ENCODE results near the gene SLC25A13. TPM values are rescaled to one million over a fixed set of nuclear protein-coding genes. Genes with fewer than 3 reads are reported as not detected.

Gene SLC25A13
- total and polyA plus RNA-seq, 9 of the 15 experiments (the other 6 are each of a cell fraction or from before 2014, with no cell fraction given) = 21.4 to 80.2 (median 58.7) TPM

DNA sequence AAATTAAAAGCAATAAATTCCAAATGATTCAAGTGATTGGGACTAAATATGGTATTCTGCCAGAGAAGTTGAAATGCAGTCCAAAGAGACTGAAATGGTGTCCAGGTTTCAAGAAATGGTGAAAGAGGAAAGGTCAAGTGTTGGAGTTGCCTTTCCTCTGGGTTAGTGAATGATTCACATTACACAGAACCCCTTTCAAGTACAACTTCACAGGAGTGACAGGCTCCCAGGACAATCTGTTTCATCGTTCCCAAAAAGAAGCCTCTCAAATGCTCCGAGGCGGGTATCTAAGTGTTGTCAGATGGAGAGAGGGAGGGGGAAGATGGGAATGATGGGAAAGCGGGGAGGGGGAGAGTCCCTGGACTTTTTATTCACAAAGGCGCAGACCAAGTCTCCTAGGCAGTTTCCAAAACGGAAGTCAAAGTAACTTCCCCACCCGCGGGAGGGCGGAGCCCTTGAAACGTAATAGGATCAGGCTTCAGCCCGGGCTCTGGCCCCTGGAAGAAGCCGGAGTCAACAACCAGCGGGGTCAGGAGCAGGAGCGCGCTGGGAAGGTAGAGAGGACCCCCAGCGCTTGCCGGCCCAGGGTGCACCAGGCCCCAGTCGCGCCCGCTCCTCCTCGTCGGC, 754 bp downstream of the SLC25A13 start (continued):
- TF ChIP-seq FOSL1 (tag; conservative IDR thresholded peaks at IDR 0.05) = no peak
- no peak for TF ChIP-seq FUS (optimal IDR thresholded peaks at IDR 0.05; ENCODE audit: low read depth, low read length)
- peak; percentile 24 for TF ChIP-seq TAF9B (IDR thresholded peaks at IDR 0.05; ENCODE audit: partially characterized antibody)
- 0 out of 2 replicates have a peak, but pooled peaks have one; percentile 1 for TF ChIP-seq JUND (IDR thresholded peaks at IDR 0.05; ENCODE audit: borderline replicate concordance, low read depth, low read length)
- peak; percentile 19; the same call in 1 of the 3 replicates for TF ChIP-seq JUND (tag; IDR thresholded peaks at IDR 0.05; ENCODE audit: borderline replicate concordance, low read depth, low read length)
- peak; percentile 21; the same call in 1 of the 2 replicates for TF ChIP-seq DPF2 (IDR thresholded peaks at IDR 0.05)
- TF ChIP-seq SPI1 (IDR thresholded peaks at IDR 0.05; ENCODE audit: borderline replicate concordance, low read depth, low read length) = peak; percentile 89
- 0 out of 4 replicates have a peak, but pooled peaks of 1 of the 2 experiments have one; percentile 6 for TF ChIP-seq KDM1A (IDR thresholded peaks at IDR 0.05)
- TF ChIP-seq CXXC5 (CRISPR knock-in tag; IDR thresholded peaks at IDR 0.05) = no peak
- TF ChIP-seq ZNF212 (CRISPR knock-in tag; IDR thresholded peaks at IDR 0.05) = 0 out of 2 replicates have a peak, but pooled peaks have one; percentile 24
- no peak for TF ChIP-seq ZNF121 (CRISPR knock-in tag; conservative IDR thresholded peaks at IDR 0.05)
- peak; percentile 10; the same call in 1 of the 2 replicates for TF ChIP-seq ETV5 (CRISPR knock-in tag; IDR thresholded peaks at IDR 0.05; ENCODE audit: low read depth)

- no peaks in the 10 kb centered on the region for H4K20me1 ChIP-seq (replicated peaks; ENCODE audit: control insufficient read depth, insufficient read depth, low read length)
- WGBS (ENCODE audit: insufficient coverage, low coverage, missing lambda C conversion rate) = 18% methylated on average over 2 of the region's 2 CpGs
- no TSS peak for BruUV-seq (replicated peaks)
- H3K9ac ChIP-seq (ENCODE audit: insufficient read depth in 1 of 2, low read depth in 2 of 2, low read length in 2 of 2) = peak overlapping the region in 1 of 2 experiments; percentile 90; a peak in 3 of 4 replicates
- H3K27me3 ChIP-seq (ENCODE audit: control insufficient read depth in 2 of 2, insufficient read depth in 2 of 2, low read length in 2 of 2) = no peaks in the 10 kb centered on the region
- TF ChIP-seq, protein P1, sequence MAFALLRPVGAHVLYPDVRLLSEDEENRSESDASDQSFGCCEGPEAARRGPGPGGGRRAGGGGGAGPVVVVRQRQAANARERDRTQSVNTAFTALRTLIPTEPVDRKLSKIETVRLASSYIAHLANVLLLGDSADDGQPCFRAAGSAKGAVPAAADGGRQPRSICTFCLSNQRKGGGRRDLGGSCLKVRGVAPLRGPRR (CRISPR knock-in tag; IDR thresholded peaks at IDR 0.05) = no peak
- TF ChIP-seq RBM15 (IDR thresholded peaks at IDR 0.05; ENCODE audit: insufficient read depth, low read length) = no peak
- TF ChIP-seq NFRKB (IDR thresholded peaks at IDR 0.05; ENCODE audit: low read depth) = no peak
- ATAC-seq = no peak
- H3K79me2 ChIP-seq (ENCODE audit: control insufficient read depth, insufficient read depth, low read length) = peaks cover 61% of the 10 kb centered on the region
- intact Hi-C loops (cut with micrococcal nuclease) = loop anchor here (2.0 kb wide), 1 partner anchor 78 kb away; no protein-coding TSS in a partner anchor
- H3K27ac ChIP-seq (ENCODE audit: extremely low read depth, low read depth, low read length) = peak overlapping the region; percentile 92; the same call in 1 of the 3 replicates
- in situ Hi-C loops (cut with MboI) = no loop called here
- no peak for DNase-seq (ENCODE audit: extremely low read depth in 1 of 4, low spot score in 3 of 4)
- ChIA-PET POLR2A (interaction anchor here (0.6 to 1.0 kb wide), 2 partner anchors 26 to 146 kb away, joined by 3 to 4 read pairs; no protein-coding TSS in a partner anchor), CTCF (ENCODE audit: low intra/inter-chr PET ratio) (no interaction called here)
- FAIRE-seq = no peak
- no peaks in the 10 kb centered on the region for H3K9me1 ChIP-seq (ENCODE audit: control insufficient read depth, insufficient read depth, low read length)
- H3K4me1 ChIP-seq (replicated peaks in 1 of 2; ENCODE audit: control insufficient read depth in 2 of 2, insufficient read depth in 2 of 2, low read length in 2 of 2) = peaks cover 10 to 17% of the 10 kb centered on the region in 2 experiments; a peak in 4 of 5 replicates
- H3K4me2 ChIP-seq (ENCODE audit: insufficient read depth, low read length) = peak overlapping the region; percentile 84
- H3K4me3 ChIP-seq = peak overlapping the region; percentile 86
- no peaks in the 10 kb centered on the region for H3K9me3 ChIP-seq (replicated peaks; ENCODE audit: control insufficient read depth, insufficient read depth, low read depth, low read length)
- no peak overlapping the region for H2AFZ ChIP-seq (ENCODE audit: low read depth, low read length)
- peaks cover 5% of the 10 kb centered on the region; the same call in 1 of the 3 replicates for H3K36me3 ChIP-seq (ENCODE audit: control insufficient read depth, insufficient read depth, low read length)
These were observed 1.5 kb downstream of the SLC25A13 start for GRCh38 chr7:96320442-96320841.

Data from K562 (cell line).